Measurements from ENCODE around the gene SMIM35. TPM values are rescaled to one million over a fixed set of nuclear protein-coding genes. Genes with fewer than 3 reads are reported as not detected.

The SMIM35 gene
- total RNA-seq, 1 experiment from 2014 or later = not detected

- TF ChIP-seq ZNF281 (CRISPR knock-in tag; IDR thresholded peaks at IDR 0.05) = no peak
- TF ChIP-seq OVOL2 (CRISPR knock-in tag; IDR thresholded peaks at IDR 0.05; ENCODE audit: borderline replicate concordance) = no peak
- TF ChIP-seq TP53 (CRISPR knock-in tag; IDR thresholded peaks at IDR 0.05) = no peak
- no peak for TF ChIP-seq CBFB (CRISPR knock-in tag; IDR thresholded peaks at IDR 0.05; ENCODE audit: low read depth)
- TF ChIP-seq EMX1 (CRISPR knock-in tag; IDR thresholded peaks at IDR 0.05) = no peak
- TF ChIP-seq, protein P1, sequence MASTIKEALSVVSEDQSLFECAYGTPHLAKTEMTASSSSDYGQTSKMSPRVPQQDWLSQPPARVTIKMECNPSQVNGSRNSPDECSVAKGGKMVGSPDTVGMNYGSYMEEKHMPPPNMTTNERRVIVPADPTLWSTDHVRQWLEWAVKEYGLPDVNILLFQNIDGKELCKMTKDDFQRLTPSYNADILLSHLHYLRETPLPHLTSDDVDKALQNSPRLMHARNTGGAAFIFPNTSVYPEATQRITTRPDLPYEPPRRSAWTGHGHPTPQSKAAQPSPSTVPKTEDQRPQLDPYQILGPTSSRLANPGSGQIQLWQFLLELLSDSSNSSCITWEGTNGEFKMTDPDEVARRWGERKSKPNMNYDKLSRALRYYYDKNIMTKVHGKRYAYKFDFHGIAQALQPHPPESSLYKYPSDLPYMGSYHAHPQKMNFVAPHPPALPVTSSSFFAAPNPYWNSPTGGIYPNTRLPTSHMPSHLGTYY (CRISPR knock-in tag; IDR thresholded peaks at IDR 0.05) = no peak
- TF ChIP-seq, protein P2, sequence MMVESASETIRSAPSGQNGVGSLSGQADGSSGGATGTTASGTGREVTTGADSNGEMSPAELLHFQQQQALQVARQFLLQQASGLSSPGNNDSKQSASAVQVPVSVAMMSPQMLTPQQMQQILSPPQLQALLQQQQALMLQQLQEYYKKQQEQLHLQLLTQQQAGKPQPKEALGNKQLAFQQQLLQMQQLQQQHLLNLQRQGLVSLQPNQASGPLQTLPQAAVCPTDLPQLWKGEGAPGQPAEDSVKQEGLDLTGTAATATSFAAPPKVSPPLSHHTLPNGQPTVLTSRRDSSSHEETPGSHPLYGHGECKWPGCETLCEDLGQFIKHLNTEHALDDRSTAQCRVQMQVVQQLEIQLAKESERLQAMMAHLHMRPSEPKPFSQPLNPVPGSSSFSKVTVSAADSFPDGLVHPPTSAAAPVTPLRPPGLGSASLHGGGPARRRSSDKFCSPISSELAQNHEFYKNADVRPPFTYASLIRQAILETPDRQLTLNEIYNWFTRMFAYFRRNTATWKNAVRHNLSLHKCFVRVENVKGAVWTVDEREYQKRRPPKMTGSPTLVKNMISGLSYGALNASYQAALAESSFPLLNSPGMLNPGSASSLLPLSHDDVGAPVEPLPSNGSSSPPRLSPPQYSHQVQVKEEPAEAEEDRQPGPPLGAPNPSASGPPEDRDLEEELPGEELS (CRISPR knock-in tag; IDR thresholded peaks at IDR 0.05) = no peak
- no peak for TF ChIP-seq KAT7 (CRISPR knock-in tag; IDR thresholded peaks at IDR 0.05; ENCODE audit: borderline replicate concordance)
- TF ChIP-seq JUN (CRISPR knock-in tag; IDR thresholded peaks at IDR 0.05) = no peak
These were observed 107.1 kb downstream of the SMIM35 start (continued) for GRCh38 chr11:117979481-117980211.

GRCh38 chr11:117978991-117979390, 107.8 kb downstream of the SMIM35 start:
- CTCF ChIA-PET = interaction anchor here (1.1 kb wide), 1 partner anchor 34 kb away, joined by 3 read pairs; no protein-coding TSS in a partner anchor
- H3K27me3 Mint-ChIP-seq (ENCODE audit: low read depth) = peaks cover 11% of the 10 kb centered on the region
- H3K9me3 Mint-ChIP-seq = peaks cover 4% of the 10 kb centered on the region; the same call in 1 of the 2 replicates
- H3K27ac Mint-ChIP-seq = no peak overlapping the region; the same call in 1 of the 2 replicates
- ATAC-seq (no peak), DNase-seq (ENCODE audit: low spot score) (no peak)
- no peak overlapping the region for H3K4me3 Mint-ChIP-seq
- POLR2A ChIA-PET = no interaction called here
- H3K4me1 Mint-ChIP-seq = peaks cover 5% of the 10 kb centered on the region
- TF ChIP-seq, protein P3, sequence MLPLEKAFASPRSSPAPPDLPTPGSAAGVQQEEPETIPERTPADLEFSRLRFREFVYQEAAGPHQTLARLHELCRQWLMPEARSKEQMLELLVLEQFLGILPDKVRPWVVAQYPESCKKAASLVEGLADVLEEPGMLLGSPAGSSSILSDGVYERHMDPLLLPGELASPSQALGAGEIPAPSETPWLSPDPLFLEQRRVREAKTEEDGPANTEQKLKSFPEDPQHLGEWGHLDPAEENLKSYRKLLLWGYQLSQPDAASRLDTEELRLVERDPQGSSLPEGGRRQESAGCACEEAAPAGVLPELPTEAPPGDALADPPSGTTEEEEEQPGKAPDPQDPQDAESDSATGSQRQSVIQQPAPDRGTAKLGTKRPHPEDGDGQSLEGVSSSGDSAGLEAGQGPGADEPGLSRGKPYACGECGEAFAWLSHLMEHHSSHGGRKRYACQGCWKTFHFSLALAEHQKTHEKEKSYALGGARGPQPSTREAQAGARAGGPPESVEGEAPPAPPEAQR (CRISPR knock-in tag; IDR thresholded peaks at IDR 0.05) = no peak
- no peak for TF ChIP-seq ATF6 (CRISPR knock-in tag; IDR thresholded peaks at IDR 0.05)
- no peak for TF ChIP-seq NR2C2 (CRISPR knock-in tag; IDR thresholded peaks at IDR 0.05)
- TF ChIP-seq SMAD3 (CRISPR knock-in tag; IDR thresholded peaks at IDR 0.05; ENCODE audit: borderline replicate concordance) = no peak
- TF ChIP-seq ZNF281 (CRISPR knock-in tag; IDR thresholded peaks at IDR 0.05) = no peak
- TF ChIP-seq CBFB (CRISPR knock-in tag; IDR thresholded peaks at IDR 0.05; ENCODE audit: low read depth) = no peak
- TF ChIP-seq ZNF138 (CRISPR knock-in tag; conservative IDR thresholded peaks at IDR 0.05) = no peak
- TF ChIP-seq, protein P4, sequence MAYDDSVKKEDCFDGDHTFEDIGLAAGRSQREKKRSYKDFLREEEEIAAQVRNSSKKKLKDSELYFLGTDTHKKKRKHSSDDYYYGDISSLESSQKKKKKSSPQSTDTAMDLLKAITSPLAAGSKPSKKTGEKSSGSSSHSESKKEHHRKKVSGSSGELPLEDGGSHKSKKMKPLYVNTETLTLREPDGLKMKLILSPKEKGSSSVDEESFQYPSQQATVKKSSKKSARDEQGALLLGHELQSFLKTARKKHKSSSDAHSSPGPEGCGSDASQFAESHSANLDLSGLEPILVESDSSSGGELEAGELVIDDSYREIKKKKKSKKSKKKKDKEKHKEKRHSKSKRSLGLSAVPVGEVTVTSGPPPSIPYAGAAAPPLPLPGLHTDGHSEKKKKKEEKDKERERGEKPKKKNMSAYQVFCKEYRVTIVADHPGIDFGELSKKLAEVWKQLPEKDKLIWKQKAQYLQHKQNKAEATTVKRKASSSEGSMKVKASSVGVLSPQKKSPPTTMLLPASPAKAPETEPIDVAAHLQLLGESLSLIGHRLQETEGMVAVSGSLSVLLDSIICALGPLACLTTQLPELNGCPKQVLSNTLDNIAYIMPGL (CRISPR knock-in tag; IDR thresholded peaks at IDR 0.05) = no peak
- TF ChIP-seq ELF4 (CRISPR knock-in tag; IDR thresholded peaks at IDR 0.05; ENCODE audit: low read depth) = no peak
- TF ChIP-seq, protein P5, sequence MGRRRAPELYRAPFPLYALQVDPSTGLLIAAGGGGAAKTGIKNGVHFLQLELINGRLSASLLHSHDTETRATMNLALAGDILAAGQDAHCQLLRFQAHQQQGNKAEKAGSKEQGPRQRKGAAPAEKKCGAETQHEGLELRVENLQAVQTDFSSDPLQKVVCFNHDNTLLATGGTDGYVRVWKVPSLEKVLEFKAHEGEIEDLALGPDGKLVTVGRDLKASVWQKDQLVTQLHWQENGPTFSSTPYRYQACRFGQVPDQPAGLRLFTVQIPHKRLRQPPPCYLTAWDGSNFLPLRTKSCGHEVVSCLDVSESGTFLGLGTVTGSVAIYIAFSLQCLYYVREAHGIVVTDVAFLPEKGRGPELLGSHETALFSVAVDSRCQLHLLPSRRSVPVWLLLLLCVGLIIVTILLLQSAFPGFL (CRISPR knock-in tag; IDR thresholded peaks at IDR 0.05; ENCODE audit: borderline replicate concordance) = no peak
- TF ChIP-seq FOXJ3 (CRISPR knock-in tag; IDR thresholded peaks at IDR 0.05; ENCODE audit: borderline replicate concordance) = no peak
- H3K36me3 Mint-ChIP-seq = no peaks in the 10 kb centered on the region
